Measurements from ENCODE around the gene MPC1L.

Gene MPC1L

DNA sequence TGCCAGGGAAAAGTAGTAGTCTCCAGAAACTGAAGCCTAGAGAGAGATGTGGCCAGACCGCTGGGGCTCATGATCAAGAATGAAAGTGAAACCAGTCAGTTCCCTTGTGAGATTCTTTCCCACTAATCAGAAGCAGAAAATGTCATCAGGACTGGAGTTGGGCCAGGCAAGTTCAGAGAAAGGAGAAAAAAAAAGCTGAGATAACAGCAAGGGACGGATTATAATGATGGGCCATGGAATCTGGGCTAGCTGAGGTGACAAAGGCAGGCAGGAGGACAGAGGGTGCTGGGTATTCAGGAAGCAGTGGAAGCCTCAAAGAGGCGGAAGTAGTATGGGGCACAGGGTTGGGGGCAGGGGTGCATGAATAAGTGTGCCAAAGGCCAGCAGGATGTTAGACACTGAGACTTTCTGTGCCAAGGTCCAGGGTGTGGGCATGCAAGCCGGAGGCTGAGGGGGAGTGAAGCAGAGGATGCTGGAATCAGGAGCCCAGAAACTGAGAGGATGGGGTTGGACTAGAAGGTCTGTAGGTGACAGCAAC, 21.7 kb downstream of the MPC1L start:
- Mint-ChIP-seq H3K27me3 (ENCODE audit: low read depth) (no peaks in the 10 kb centered on the region), H3K27ac (peak overlapping the region; percentile 34 to 91 (median 59)), H3K36me3 (ENCODE audit: low read depth) (peaks cover 13% of the 10 kb centered on the region), H3K9me3 (peaks cover 3% of the 10 kb centered on the region), H3K4me1 (peaks cover 23% of the 10 kb centered on the region), H3K4me3 (peak overlapping the region; percentile 75 to 87 (median 86))
- TF ChIP-seq CTCF (IDR thresholded peaks at IDR 0.05; ENCODE audit: unreplicated experiment in 3 of 3), result no peak

DNA sequence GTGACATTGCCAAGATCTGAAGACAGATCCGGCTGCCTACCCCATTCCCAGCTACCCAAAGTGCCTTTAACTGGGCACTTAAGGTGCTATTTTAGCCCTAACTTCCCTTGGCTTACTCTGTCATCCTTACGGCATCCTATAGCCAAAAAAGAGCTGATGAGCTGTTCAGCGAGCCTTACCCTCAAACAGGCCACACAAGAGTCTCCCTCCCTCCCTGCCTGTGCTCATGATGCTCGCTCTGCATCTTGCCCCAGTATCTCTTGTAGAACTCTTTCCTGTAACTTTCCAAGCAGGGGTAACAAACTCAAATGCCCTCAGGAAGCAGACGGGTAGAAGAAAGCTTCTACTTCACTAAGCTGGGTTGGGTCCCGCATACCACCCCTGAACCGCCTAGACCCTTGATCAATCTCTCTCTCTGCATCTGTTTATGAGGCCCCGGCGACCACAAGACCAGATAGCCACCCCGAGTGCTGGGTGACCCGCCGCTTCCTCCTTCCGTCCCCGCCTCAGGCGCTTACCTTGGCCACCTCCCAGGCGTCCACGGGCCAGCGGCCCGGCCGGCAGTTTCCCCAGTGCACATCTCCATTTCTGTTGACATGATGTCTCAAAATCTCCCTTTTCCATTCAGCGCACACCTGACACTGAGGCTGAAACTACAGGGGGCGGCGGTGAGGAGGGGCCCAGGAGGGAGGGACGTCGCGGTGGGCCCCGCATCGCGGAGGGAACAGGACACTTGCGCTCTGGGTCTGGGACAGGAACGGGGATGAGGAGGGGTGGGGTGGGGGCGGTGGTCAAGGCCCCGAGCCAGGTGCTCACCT, 23.5 kb downstream of the MPC1L start:
- Mint-ChIP-seq H3K27ac (peak overlapping the region; percentile 76 to 89 (median 78)), H3K4me1 (peaks cover 23% of the 10 kb centered on the region), H3K4me3 (peak overlapping the region; percentile 94 to 97 (median 95)), H3K27me3 (ENCODE audit: low read depth) (no peaks in the 10 kb centered on the region), H3K36me3 (ENCODE audit: low read depth) (peaks cover 13% of the 10 kb centered on the region), H3K9me3 (peaks cover 3% of the 10 kb centered on the region)
- TF ChIP-seq CTCF (IDR thresholded peaks at IDR 0.05; ENCODE audit: unreplicated experiment in 3 of 3), result no peak

GRCh38 chrX:40647307-40648197, 24.3 kb downstream of the MPC1L start, which contains the start of gene CXorf38:
Gene CXorf38 (minus strand): TSS chrX:40647561. CDS start chrX:40647520, 41 bp downstream.
- Mint-ChIP-seq H3K4me3 (peak within 1 kb of the TSS; percentile 94 to 97 (median 95)), H3K27me3 (ENCODE audit: low read depth) (no peaks in the 10 kb centered on the region), H3K9me3 (peaks cover 3% of the 10 kb centered on the region), H3K4me1 (peaks cover 23% of the 10 kb centered on the region), H3K36me3 (ENCODE audit: low read depth) (peaks cover 6% of the 10 kb centered on the region), H3K27ac (peak within 1 kb of the TSS; percentile 76 to 89 (median 86))
- no peak for TF ChIP-seq CTCF (IDR thresholded peaks at IDR 0.05; ENCODE audit: unreplicated experiment in 3 of 3)

DNA sequence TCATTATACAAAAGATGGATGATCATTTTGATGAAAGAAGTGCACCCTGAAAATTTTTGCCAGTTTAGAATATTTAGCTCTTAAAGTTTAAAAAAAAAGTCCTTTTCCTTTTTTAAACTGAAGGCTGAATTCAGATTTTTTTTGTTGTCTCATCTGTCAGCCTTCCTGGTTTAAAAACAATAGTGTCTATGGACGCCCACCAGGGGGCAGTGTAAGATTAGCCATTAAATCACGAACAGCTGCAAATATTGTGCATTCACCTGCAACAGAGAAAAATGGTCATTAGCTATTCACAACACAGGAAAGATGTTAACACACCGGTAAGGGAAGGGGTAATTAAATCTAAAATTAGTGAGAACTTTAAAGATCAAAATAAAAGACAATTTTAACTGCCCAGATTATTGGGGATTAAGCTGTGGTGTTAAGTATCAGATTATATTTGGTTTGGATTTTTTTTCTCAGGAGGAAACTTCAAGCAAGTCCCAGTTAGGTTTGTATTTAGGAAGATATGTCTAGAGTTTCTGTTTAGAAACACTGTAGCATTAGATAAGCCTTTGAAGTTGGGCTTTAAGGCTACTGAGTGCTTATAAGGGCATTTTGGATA, 28.5 kb downstream of the MPC1L start:
- Mint-ChIP-seq H3K4me3 (no peak overlapping the region), H3K9me3 (no peaks in the 10 kb centered on the region)

More for the DNA sequence above, 28.5 kb downstream of the MPC1L start:
- H3K4me1 Mint-ChIP-seq, result peaks cover 1% of the 10 kb centered on the region
- no peaks in the 10 kb centered on the region for H3K27me3 Mint-ChIP-seq (ENCODE audit: low read depth)
- H3K27ac Mint-ChIP-seq, result no peak overlapping the region
- H3K36me3 Mint-ChIP-seq (ENCODE audit: low read depth), result no peaks in the 10 kb centered on the region
- TF ChIP-seq CTCF (IDR thresholded peaks at IDR 0.05; ENCODE audit: unreplicated experiment in 3 of 3), result peak; percentile 80 to 81 (median 80)
